IMR-90 (cell line): ENCODE measurements around the gene IGSF22. TPM values are rescaled to one million over a fixed set of nuclear protein-coding genes. Genes with fewer than 3 reads are reported as not detected.

Experiments
- ATAC-seq: fragments of 200-7000 bp; cut with Tn5 transposase; 2 replicates; pipeline ENCODE4 v1.9.1; 2020; ENCODE audit warnings: low read depth, mild to moderate bottlenecking, moderate library complexity
- BruUV-seq: library from RNA; stranded (reverse); fragments of 400-500 nt; replicated peaks from 2 replicates; lab custom pipeline; 2021; lab: Mats Ljungman, UMichigan
- CTCF ChIA-PET: fragments of 300-600 bp; formaldehyde crosslinking; extraction: SDS; loops from one replicate; lab custom pipeline; 2021; ENCODE audit warnings: antibody characterized with exemption; lab: Yijun Ruan, JAX
- POLR2A ChIA-PET: fragments of 300-600 bp; sonication (Branson Sonifier 250); formaldehyde crosslinking; loops from one replicate; lab custom pipeline; 2022; ENCODE audit warnings: antibody characterized with exemption; ENCODE audit not compliant: unreplicated experiment; lab: Charles Lee
- DNase-seq: peaks from one replicate; pipeline ENCODE4 v3.0.0; 2013
- H2AFZ ChIP-seq: replicated peaks from 2 replicates; pipeline ENCODE3; 2013; ENCODE audit warnings: low read length, mild to moderate bottlenecking; ENCODE audit not compliant: poor library complexity
- H2AK5ac ChIP-seq: 2 replicates; pipeline ENCODE4 v1.6.1; 2013; ENCODE audit warnings: low read depth, low read length, inconsistent platforms
- H2AK9ac ChIP-seq: replicated peaks from 2 replicates; pipeline ENCODE3; 2013; ENCODE audit warnings: mild to moderate bottlenecking, low read depth, low read length, moderate library complexity; ENCODE audit not compliant: poor library complexity
- H2BK120ac ChIP-seq: 2 replicates; pipeline ENCODE4 v1.6.1; 2013; ENCODE audit warnings: low read depth, low read length, inconsistent platforms
- H2BK15ac ChIP-seq: 3 replicates; pipeline ENCODE4 v1.6.1; 2013; ENCODE audit warnings: low read depth, low read length, inconsistent platforms
- H2BK20ac ChIP-seq: 2 replicates; pipeline ENCODE4 v1.6.1; 2013; ENCODE audit warnings: low read depth, mild to moderate bottlenecking, inconsistent platforms, low read length, moderate library complexity
- H2BK5ac ChIP-seq: 2 replicates; pipeline ENCODE4 v1.6.1; 2013; ENCODE audit warnings: mild to moderate bottlenecking, low read depth, low read length, inconsistent platforms; ENCODE audit not compliant: poor library complexity, severe bottlenecking
- H3K14ac ChIP-seq: replicated peaks from 2 replicates; pipeline ENCODE4 v1.6.1; 2013; ENCODE audit warnings: low read depth, low read length, inconsistent platforms
- H3K18ac ChIP-seq: 2 replicates; pipeline ENCODE4 v1.6.1; 2013; ENCODE audit warnings: low read depth, low read length, control low read depth
- H3K23ac ChIP-seq: 2 replicates; pipeline ENCODE4 v1.6.1; 2013; ENCODE audit warnings: low read depth, low read length, inconsistent platforms
- H3K27ac ChIP-seq: 2 replicates; pipeline ENCODE4 v1.5.1; 2013; ENCODE audit warnings: mild to moderate bottlenecking, control low read depth, low read length; ENCODE audit not compliant: insufficient read depth
- H3K27me3 ChIP-seq: 2 replicates; pipeline ENCODE4 v1.6.1; 2013; ENCODE audit warnings: low read length; ENCODE audit not compliant: control insufficient read depth, insufficient read depth
- H3K36me3 ChIP-seq: 2 replicates; pipeline ENCODE4 v1.6.1; 2013; ENCODE audit warnings: low read length, mixed read lengths; ENCODE audit not compliant: control insufficient read depth, insufficient read depth
- H3K4ac ChIP-seq: 2 replicates; pipeline ENCODE4 v1.6.1; 2013; ENCODE audit warnings: low read depth, low read length, inconsistent platforms
- H3K4me1 ChIP-seq: 2 replicates; pipeline ENCODE4 v1.6.1; 2013; ENCODE audit warnings: low read length, mixed read lengths; ENCODE audit not compliant: control insufficient read depth, insufficient read depth
- H3K4me2 ChIP-seq: 2 replicates; pipeline ENCODE4 v1.6.1; 2013; ENCODE audit warnings: low read depth, mild to moderate bottlenecking, control low read depth, low read length, moderate library complexity
- H3K4me3 ChIP-seq: 2 replicates; pipeline ENCODE4 v1.5.1; 2013; ENCODE audit warnings: low read depth, mild to moderate bottlenecking, control low read depth, low read length, moderate library complexity; ENCODE audit not compliant: insufficient read depth
- H3K56ac ChIP-seq: 2 replicates; pipeline ENCODE4 v1.6.1; 2013; ENCODE audit warnings: low read length, inconsistent platforms; ENCODE audit not compliant: insufficient read depth; ENCODE audit errors: extremely low read depth
- H3K79me1 ChIP-seq, 2 experiments: 2 replicates each; pipeline ENCODE4 v1.6.1; 2013; ENCODE audit warnings: low read length in 2 of 2, inconsistent platforms in 1 of 2, low read depth in 1 of 2
- H3K9ac ChIP-seq: 2 replicates; pipeline ENCODE4 v1.6.1; 2013; ENCODE audit warnings: low read depth, low read length, control low read depth
- H3K9me1 ChIP-seq: 2 replicates; pipeline ENCODE4 v1.6.1; 2013; ENCODE audit warnings: low read length, inconsistent platforms; ENCODE audit not compliant: insufficient read depth
- H3K9me3 ChIP-seq: 2 replicates; pipeline ENCODE4 v1.6.1; 2013; ENCODE audit warnings: low read length; ENCODE audit not compliant: control insufficient read depth, insufficient read depth
- H4K20me1 ChIP-seq: 2 replicates; pipeline ENCODE4 v1.6.1; 2013; ENCODE audit warnings: low read length, inconsistent platforms; ENCODE audit not compliant: insufficient read depth
- H4K5ac ChIP-seq: 2 replicates; pipeline ENCODE4 v1.6.1; 2013; ENCODE audit warnings: mild to moderate bottlenecking, low read depth, low read length, control low read depth
- H4K8ac ChIP-seq, 2 experiments: 2 replicates each; pipeline ENCODE4 v1.6.1; 2013; ENCODE audit warnings: low read depth in 2 of 2, low read length in 2 of 2, control low read depth in 1 of 2, inconsistent platforms in 1 of 2
- H4K91ac ChIP-seq: 2 replicates; pipeline ENCODE4 v1.6.1; 2013; ENCODE audit warnings: low read depth, low read length, inconsistent platforms; ENCODE audit not compliant: insufficient read depth
- CTCF ChIP-seq: conservative IDR thresholded peaks from 2 replicates; pipeline ENCODE4 v1.5.1; 2012; ENCODE audit warnings: mild to moderate bottlenecking, low read depth, low read length, improper control_type of control experiment
- MAZ ChIP-seq: IDR thresholded peaks from 2 replicates; pipeline ENCODE4 v1.6.1; 2012; ENCODE audit warnings: low read depth, mild to moderate bottlenecking, low read length, improper control_type of control experiment, moderate library complexity, borderline replicate concordance
- RAD21 ChIP-seq: IDR thresholded peaks from 2 replicates; pipeline ENCODE4 v1.6.1; 2012; ENCODE audit warnings: low read length, improper control_type of control experiment
- SMC3 ChIP-seq: fragments of 150-350 bp; IDR thresholded peaks from 2 replicates; pipeline ENCODE4 v1.6.1; 2016; ENCODE audit warnings: low read depth, mild to moderate bottlenecking, antibody characterized with exemption, low read length, moderate library complexity
- WGBS, 2 experiments: methylation state at CpG; one replicate each; pipeline versions ENCODE4 v1.1.5 to v1.1.7; 2013; ENCODE audit warnings: missing lambda C conversion rate in 2 of 2; ENCODE audit not compliant: insufficient read length in 1 of 2; ENCODE audit errors: extremely low coverage in 2 of 2; 5-methylcytosine and 5-hydroxymethylcytosine counted together
- dilution Hi-C: fragments of 300-500 bp; cut with HindIII; formaldehyde crosslinking; loops from one replicate; pipeline ENCODE4 v1.14.3; 2018; ENCODE audit warnings: low sequenced_read_pairs; ENCODE audit not compliant: unreplicated experiment
- in situ Hi-C: fragments of 300-500 bp; cut with MboI; formaldehyde crosslinking; loops from 3 replicates; pipeline ENCODE4 v1.14.3; 2019; ENCODE audit warnings: low sequenced_read_pairs, inconsistent platforms, mixed read lengths
- intact Hi-C: fragments of 100-400 bp; cut with micrococcal nuclease; formaldehyde crosslinking; loops from 2 replicates; pipeline ENCODE4 v1.10.0; 2022
- polyA plus RNA-seq, 3 experiments: library from polyadenylated mRNA; depleted of rRNA; stranded (reverse); fragments of >200 nt; gene quantifications; 2 replicates each; pipeline ENCODE4 v1.2.3, GENCODE V29; 2012; ENCODE audit warnings: low replicate concordance in 1 of 3
- total RNA-seq: library from RNA; depleted of rRNA; stranded (reverse); fragments of >200 nt; gene quantifications from 2 replicates; pipeline ENCODE4 v1.2.3, GENCODE V29; 2012

Gene IGSF22
- total and polyA plus RNA-seq, 2 of the 4 experiments (the other 2 are of a cell fraction) = not detected

GRCh38 chr11:18727479-18728236, 1.7 kb upstream of the IGSF22 start:
- Histone ChIP-seq H3K4me1 (no peaks in the 10 kb centered on the region), H3K9me3 (no peaks in the 10 kb centered on the region), H3K36me3 (no peaks in the 10 kb centered on the region), H4K20me1 (no peaks in the 10 kb centered on the region), H3K4me2 (no peak overlapping the region), H4K91ac (no peak overlapping the region), H3K27me3 (peaks cover 4% of the 10 kb centered on the region; the same call in 1 of the 2 replicates), H3K79me1 (no peaks in the 10 kb centered on the region), H3K18ac (no peak overlapping the region), H3K14ac (no peak overlapping the region), H2AK9ac (no peak overlapping the region), H2BK120ac (no peak overlapping the region), H3K4me3 (no peak overlapping the region), H3K4ac (no peak overlapping the region), H3K56ac (no peak overlapping the region), H3K9me1 (no peaks in the 10 kb centered on the region), H2BK15ac (no peak overlapping the region), H3K23ac (no peak overlapping the region), H2AFZ (peak overlapping the region; percentile 40), H3K9ac (no peak overlapping the region), H4K5ac (no peak overlapping the region), H2BK20ac (no peak overlapping the region), H3K27ac (no peak overlapping the region), H2AK5ac (no peak overlapping the region), H4K8ac (no peak overlapping the region), H2BK5ac (no peak overlapping the region)
- WGBS, 2 experiments = no CpG with 5 or more reads among the region's 10 CpGs
- ATAC-seq (peak; percentile 74), DNase-seq (peak; percentile 16)
- POLR2A ChIA-PET = no interaction called here
- CTCF ChIA-PET = interaction anchor here (1.0 to 1.2 kb wide), 2 partner anchors 12 to 13 kb away, joined by 3 to 5 read pairs; no protein-coding TSS in a partner anchor
- BruUV-seq = no TSS peak
- intact Hi-C loops (no loop called here), in situ Hi-C loops (loop anchor here (25.0 kb wide), 1 partner anchor 190 kb away; the partner anchor contains the start of gene TSG101), dilution Hi-C loops (no loop called here)
- TF ChIP-seq RAD21 (peak; percentile 42), MAZ (no peak), SMC3 (peak; percentile 20; the same call in 1 of the 2 replicates), CTCF (peak; percentile 64)
